ENCODE results near the gene KCNQ2.

KCNQ2 gene

GRCh38 chr20:63422653-63423052, 49.8 kb downstream of the KCNQ2 start:
- DNase-seq (ENCODE audit: extremely low spot score, insufficient read length, low read depth): no peak
- no peak for FAIRE-seq

DNA sequence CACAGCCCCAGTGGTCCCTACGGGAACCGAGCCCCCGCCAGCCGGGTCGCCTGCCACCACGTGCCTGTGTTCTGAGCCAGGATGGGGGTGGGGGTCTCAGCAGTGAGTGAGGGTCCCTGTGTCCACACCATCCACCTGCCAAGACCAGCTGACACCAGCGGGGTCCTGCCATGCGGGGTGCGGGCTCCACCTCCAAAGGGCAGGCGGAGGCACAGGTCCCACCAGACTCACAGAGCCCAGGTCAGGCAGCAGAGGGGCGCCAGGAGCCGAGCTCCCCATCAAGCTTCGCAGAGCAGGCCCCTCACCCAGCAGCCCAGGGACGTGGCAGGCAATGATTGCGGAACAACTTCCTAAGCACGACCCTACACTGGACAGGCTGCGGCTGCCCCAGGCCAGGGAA, 50.5 kb downstream of the KCNQ2 start:
- no peak for DNase-seq (ENCODE audit: extremely low spot score, insufficient read length, low read depth)
- FAIRE-seq: no peak

DNA sequence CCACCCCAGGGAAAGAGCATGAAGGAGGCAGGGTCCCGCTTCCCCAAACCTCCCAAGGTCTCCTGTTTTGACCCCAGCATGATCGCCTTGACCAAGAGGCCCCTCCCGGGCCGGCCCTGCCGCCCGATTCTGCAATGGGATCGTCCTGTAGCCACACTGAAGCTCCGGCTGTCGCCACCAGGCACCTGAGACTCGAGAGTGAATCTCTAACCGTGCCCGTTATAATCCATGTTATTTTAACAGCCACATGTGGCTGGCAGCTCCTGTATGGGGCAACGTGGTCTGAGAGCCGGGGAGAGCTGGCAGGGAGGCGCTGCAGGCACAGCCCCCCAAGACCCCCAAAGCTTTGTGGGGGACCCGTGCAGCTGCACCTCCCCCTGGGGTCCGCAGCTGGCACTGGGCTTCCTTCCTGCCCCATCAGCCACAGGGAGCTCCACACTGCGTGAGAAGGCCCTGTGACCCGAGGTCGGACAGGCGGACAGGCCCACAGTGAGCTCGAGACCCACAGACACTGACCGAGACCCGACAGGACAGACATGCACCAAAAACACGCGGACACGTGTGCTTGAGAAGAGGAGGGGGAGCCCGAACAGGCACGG, 51.3 kb downstream of the KCNQ2 start:
- DNase-seq (ENCODE audit: extremely low spot score, insufficient read length, low read depth): no peak
- FAIRE-seq: no peak

GRCh38 chr20:63420359-63421093, 51.9 kb downstream of the KCNQ2 start:
- DNase-seq (ENCODE audit: extremely low spot score, insufficient read length, low read depth) (no peak), FAIRE-seq (no peak)

DNA sequence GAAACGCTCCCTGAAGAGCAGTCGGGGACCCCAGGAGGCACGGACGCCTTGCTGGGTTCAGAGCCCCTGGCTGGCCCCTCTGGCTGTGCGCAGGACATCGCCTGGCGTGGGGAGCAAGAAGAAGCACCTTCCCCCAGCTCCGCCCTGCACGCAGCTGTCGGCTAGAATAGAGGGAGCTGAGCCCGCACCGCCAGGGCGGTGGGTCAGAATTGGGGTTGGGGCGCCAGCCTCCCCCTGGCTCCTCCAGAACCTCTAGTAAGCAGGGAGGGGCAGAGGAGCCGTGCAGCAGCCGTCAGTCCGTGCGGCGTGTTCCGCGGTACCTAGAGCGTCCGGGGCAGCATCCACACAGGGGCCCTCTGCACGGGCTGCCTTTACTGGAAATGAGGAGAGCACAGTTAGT, 53.2 kb downstream of the KCNQ2 start:
- DNase-seq (ENCODE audit: extremely low spot score, insufficient read length, low read depth) (no peak), FAIRE-seq (no peak)

- DNase-seq (ENCODE audit: extremely low spot score, insufficient read length, low read depth): no peak
- no peak for FAIRE-seq
These were observed 53.8 kb downstream of the KCNQ2 start for GRCh38 chr20:63418617-63419016.

DNA sequence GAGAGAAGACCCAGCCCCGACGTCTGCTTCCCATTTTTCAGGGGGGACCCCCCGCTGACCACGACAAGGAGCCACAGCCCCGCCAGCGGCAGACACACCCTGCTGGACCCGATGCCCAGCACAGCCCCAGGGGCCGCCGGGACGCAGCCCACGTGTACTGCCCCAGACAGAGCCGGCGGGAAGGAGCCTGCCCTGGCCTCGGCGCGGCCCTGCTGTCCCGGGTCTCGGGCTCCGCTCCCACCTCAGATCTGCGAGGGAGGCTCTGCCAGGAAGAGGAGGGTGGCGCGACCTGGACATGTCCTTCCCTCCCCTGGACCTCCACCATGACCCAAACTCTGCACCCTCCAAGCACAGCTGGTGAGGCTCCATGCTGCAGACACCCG, 54.7 kb downstream of the KCNQ2 start:
- DNase-seq (ENCODE audit: extremely low spot score, insufficient read length, low read depth) (no peak), FAIRE-seq (no peak)

DNA sequence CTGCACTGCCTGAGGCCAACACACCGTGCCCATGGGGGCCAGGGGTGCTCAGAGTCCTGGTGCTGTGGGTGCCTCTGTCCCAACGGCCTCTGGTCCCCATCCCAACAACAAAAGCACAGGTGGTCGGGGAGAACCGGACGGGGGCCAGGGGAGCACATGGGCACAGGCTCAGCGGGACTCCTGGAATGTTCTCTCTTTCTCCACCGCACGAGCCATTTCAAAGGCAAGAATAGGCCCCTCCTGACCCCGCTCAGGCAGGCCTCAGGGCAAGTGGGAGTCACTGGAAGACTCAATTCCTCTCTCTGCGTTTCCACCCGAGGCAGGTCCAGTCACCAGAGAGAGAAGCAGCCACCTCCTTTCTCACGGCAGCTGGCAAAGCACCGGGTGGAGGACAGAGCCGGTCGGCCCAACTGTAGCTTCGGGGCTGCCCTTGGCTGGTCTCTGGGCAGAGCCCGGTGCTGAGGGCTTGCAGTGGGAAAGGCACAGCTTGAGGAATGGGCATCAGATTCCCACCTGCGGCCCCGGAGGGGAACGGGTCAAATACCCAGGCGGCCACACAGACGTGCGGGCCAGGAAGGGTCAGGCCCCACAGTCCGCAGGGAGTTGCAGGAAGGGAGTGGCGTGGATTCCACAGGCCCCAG, 55.2 kb downstream of the KCNQ2 start:
- DNase-seq (ENCODE audit: extremely low spot score, insufficient read length, low read depth): no peak
- no peak for FAIRE-seq

- FAIRE-seq (no peak), DNase-seq (ENCODE audit: extremely low spot score, insufficient read length, low read depth) (no peak)
These were observed 55.8 kb downstream of the KCNQ2 start for GRCh38 chr20:63416631-63417030.

DNA sequence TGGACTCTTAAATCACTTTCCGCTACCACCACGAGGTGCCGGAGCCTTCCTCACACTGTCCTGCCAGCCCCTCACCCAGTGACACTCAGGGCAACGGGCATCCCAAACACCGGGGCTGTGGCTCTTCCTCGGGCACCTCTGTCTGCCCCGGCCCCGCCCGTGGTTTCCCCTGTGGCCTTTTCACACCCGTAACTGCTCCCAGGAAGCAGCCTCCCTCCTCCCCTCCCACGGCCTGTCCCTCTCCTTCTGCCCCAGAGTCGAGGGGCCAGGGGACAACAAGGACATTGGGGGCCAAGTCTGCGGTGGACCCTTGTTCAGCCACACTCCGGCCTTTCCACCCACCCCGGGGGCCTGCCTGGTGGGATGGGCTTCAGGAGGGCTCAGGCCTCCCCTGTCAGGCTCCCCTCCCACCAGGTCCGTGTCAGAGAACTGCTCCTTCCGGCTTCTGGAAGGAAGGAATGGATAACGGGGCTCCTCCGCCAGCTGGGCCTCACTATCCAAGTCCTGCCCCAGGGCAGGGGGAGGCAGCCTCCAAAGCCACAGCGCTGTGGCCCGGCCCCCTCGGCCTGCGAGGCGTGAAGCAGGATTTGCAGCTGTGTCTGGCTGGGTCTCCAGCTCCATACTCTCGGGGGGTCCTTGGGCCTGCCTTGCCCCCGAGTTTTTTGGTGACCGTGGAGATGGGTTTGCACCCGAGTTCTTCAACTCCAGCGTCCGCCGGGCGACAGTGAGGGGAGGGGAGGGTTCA, 56.6 kb downstream of the KCNQ2 start:
- FAIRE-seq (no peak), DNase-seq (ENCODE audit: extremely low spot score, insufficient read length, low read depth) (no peak)

DNA sequence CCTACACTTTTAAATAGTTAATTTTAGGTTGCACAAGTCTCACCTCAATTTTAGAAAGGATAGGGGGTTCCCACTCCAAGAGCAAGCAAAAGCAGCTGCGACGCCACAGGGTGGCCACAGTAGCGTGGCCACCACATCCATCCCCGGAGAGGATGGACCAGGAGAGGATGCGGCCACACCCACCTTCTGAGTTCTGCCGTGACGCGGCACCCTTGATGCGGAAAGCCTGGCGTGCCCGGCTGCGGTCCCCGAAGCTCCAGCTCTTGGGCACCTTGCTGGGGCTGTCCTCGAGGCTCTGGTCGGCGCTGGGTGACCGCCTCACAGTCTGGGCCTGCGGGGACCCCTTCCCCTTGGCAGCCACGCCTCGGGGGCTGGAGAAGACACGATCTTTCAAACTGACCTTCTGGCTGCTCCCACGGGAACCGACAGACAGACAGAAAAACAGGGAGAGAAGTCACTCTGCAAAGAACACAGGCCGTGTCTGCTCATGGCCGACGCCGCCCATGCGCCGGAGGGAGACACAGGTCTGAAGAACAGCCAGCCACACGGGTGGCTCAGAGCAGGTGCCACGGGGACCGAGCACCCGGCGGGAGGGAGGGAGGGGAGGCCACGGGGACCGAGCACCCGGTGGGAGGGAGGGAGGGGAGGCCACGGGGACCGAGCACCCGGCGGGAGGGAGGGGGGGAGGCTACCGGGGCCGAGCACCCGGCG, 57.6 kb downstream of the KCNQ2 start:
- FAIRE-seq: no peak
- DNase-seq (ENCODE audit: extremely low spot score, insufficient read length, low read depth): no peak

GRCh38 chr20:63413963-63414684, 58.3 kb downstream of the KCNQ2 start:
- DNase-seq (ENCODE audit: extremely low spot score, insufficient read length, low read depth): no peak
- FAIRE-seq: no peak

- FAIRE-seq (no peak), DNase-seq (ENCODE audit: extremely low spot score, insufficient read length, low read depth) (no peak)
These were observed 59.1 kb downstream of the KCNQ2 start for GRCh38 chr20:63413323-63413722.

DNA sequence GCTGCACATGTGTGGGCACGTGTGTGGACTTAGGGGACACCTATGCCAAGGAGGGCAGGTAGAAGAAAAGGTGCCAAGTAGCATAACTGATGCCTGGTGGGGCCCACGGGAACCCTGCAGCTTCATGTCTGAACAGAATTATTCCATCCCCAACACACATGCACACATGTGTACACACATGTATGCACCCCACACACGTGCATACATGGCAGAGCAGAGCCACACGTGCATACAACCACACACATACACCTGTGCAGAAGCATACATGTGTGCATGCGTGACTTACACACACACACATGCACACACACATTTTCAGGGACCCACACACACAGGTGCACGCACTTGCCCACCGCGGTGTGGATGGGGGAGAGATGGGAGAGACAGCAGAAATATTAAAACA, 59.6 kb downstream of the KCNQ2 start:
- no peak for FAIRE-seq
- no peak for DNase-seq (ENCODE audit: extremely low spot score, insufficient read length, low read depth)

DNA sequence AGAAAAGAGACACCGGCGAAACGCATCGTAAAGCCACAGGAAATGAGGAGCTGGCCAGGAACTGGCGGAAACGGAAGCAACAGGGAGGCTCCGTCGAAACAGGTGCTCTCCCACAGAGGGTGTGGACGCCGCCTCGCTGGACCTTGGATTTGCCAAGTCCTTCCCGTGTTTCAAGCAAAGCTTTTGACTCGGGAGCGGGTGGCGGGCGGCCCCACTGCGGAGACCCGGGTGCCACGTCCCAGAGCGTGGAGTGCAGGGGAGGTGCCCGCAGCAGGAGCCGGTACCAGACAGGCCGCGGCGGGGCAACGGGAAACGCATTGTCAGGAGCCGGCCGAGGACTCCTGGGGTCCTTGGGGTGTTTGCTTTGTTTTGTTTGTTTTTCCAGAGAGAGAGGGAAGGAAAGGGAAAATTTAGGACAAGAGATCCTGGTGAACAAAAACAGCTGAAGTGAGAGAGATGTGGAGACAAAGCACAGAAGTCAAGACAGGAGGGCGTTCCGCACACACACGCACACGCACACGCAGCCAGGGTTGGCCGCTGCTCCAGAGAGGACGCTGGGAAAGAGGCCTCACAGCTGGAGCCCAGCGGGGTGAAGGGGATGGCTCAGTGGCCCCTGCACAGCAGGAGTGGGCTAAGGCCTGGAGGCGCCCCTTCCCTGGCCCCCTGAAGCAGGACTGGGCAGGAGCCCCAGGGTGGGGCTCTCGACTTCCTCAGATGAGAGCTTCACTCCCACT, 60.4 kb downstream of the KCNQ2 start:
- FAIRE-seq: no peak
- DNase-seq (ENCODE audit: extremely low spot score, insufficient read length, low read depth): no peak

- no peak for FAIRE-seq
- no peak for DNase-seq (ENCODE audit: extremely low spot score, insufficient read length, low read depth)
These were observed 61.1 kb downstream of the KCNQ2 start for GRCh38 chr20:63411151-63411897.

DNA sequence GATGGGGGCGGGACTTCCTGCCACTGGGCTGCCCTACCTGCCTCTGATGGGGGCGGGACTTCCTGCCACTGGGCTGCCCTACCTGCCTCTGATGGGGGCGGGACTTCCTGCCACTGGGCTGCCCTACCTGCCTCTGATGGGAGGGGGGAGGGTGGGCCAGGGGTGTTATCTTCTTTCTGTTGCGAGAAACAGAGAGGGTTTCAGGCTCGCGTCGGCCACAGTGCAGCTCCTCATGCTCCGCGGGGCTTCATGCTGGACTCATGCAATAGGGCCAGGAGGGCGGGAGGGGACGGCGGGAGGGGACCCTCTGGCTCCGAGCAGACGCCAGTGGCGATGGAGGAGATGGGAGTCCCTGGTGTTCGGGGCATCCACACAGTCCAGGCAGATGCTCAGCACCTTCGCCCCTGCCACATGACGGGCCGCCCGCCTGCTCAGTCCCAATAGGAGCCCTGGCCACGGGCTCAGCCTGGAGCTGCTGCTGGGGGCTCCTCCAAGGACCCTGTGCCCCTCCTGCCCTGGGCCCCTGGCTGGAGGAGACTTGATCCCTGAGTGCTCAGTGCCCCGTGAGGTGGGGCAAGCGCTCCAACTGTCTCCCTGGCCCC, 62.5 kb downstream of the KCNQ2 start:
- FAIRE-seq: no peak
- DNase-seq (ENCODE audit: extremely low spot score, insufficient read length, low read depth): no peak

All from GM18507 (cell line).